Activated CD8-positive, alpha-beta memory T cell treated with anti-CD3 and anti-CD28 coated beads, Interleukin-2, amount 10 ng/mL, durations not matched to agents 7 days and 5 days (primary cell): ENCODE results near the gene SGPL1. TPM values are rescaled to one million over a fixed set of nuclear protein-coding genes. Genes with fewer than 3 reads are reported as not detected.
"Not testable (repeated sequence)": the region's sequence is repeated elsewhere in the genome, so short reads cannot be mapped to it uniquely, and the experiment has no call there.

Source experiments
- ATAC-seq: fragments of 150-1000 bp; cut with Tn5 transposase; one replicate; pipeline ENCODE4 v1.10.0; 2021; ENCODE audit warnings: moderate library complexity
- CTCF ChIA-PET: fragments of 350-600 bp; sonication (Branson Sonifier 250); formaldehyde crosslinking; loops from one replicate; lab custom pipeline; 2021; ENCODE audit warnings: antibody characterized with exemption; lab: Charles Lee
- DNase-seq: peaks from one replicate; pipeline ENCODE4 v3.0.0-alpha.2; 2020
- H3K27ac Mint-ChIP-seq: one replicate; pipeline ENCODE4 v1.8.0; 2021; ENCODE audit warnings: mild to moderate bottlenecking, mixed read lengths
- H3K27me3 Mint-ChIP-seq: one replicate; pipeline ENCODE4 v1.8.0; 2021; ENCODE audit warnings: mixed read lengths
- H3K36me3 Mint-ChIP-seq: one replicate; pipeline ENCODE4 v1.8.0; 2021; ENCODE audit warnings: mild to moderate bottlenecking, mixed read lengths
- H3K4me1 Mint-ChIP-seq: one replicate; pipeline ENCODE4 v1.8.0; 2021; ENCODE audit warnings: mixed read lengths
- H3K4me3 Mint-ChIP-seq: one replicate; pipeline ENCODE4 v1.8.0; 2021; ENCODE audit warnings: mild to moderate bottlenecking, moderate library complexity, mixed read lengths
- H3K9me3 Mint-ChIP-seq: one replicate; pipeline ENCODE4 v1.8.0; 2022; ENCODE audit warnings: low read depth, mixed read lengths
- total RNA-seq, 2 experiments: library from RNA; stranded (reverse); gene quantifications; one replicate each; pipeline ENCODE4 v1.2.3, GENCODE V29; 2021

SGPL1 gene
- 10 to 100 TPM; 22.5 to 29.3 TPM for total RNA-seq

- H3K27me3 Mint-ChIP-seq: no peaks in the 10 kb centered on the region
- CTCF ChIA-PET: interaction anchor here (0.7 to 3.8 kb wide), 17 partner anchors 9 to 411 kb away, joined by 3 to 33 read pairs (median 4); no protein-coding TSS in a partner anchor
- H3K4me3 Mint-ChIP-seq: peak within 1 kb of the TSS; percentile 80
- H3K36me3 Mint-ChIP-seq: peaks cover 9% of the 10 kb centered on the region
- peak within 1 kb of the TSS; percentile 67 for H3K27ac Mint-ChIP-seq
- H3K9me3 Mint-ChIP-seq: no peaks in the 10 kb centered on the region
- ATAC-seq (peak; percentile 95), DNase-seq (peak; percentile 87)
- peaks cover 21% of the 10 kb centered on the region for H3K4me1 Mint-ChIP-seq
Observed at GRCh38 chr10:70815504-70816219, at the start of gene SGPL1. SGPL1 (plus strand) TSS chr10:70815948; CDS start chr10:70816854, 906 bp downstream.

GRCh38 chr10:70768026-70768685 is 47.6 kb upstream of the SGPL1 start:
- DNase-seq, ATAC-seq, H3K27ac Mint-ChIP-seq, H3K4me3 Mint-ChIP-seq, H3K27me3 Mint-ChIP-seq, H3K4me1 Mint-ChIP-seq, H3K36me3 Mint-ChIP-seq, H3K9me3 Mint-ChIP-seq: not testable (repeated sequence)
- CTCF ChIA-PET: interaction anchor here (0.7 to 1.9 kb wide), 2 partner anchors 9 to 373 kb away, joined by 3 to 8 read pairs; no protein-coding TSS in a partner anchor

GRCh38 chr10:70769121-70769520 is 46.6 kb upstream of the SGPL1 start:
- CTCF ChIA-PET: interaction anchor here (1.9 kb wide), 1 partner anchor 10 kb away, joined by 8 read pairs; no protein-coding TSS in a partner anchor
- ATAC-seq (no peak), DNase-seq (no peak)
- Mint-ChIP-seq H3K36me3 (peaks cover 3% of the 10 kb centered on the region), H3K27ac (no peak overlapping the region), H3K9me3 (peaks cover 7% of the 10 kb centered on the region), H3K4me1 (no peaks in the 10 kb centered on the region), H3K27me3 (peaks cover 10% of the 10 kb centered on the region), H3K4me3 (no peak overlapping the region)

- CTCF ChIA-PET: no interaction called here
- H3K36me3 Mint-ChIP-seq: peaks cover 3% of the 10 kb centered on the region
Observed at GRCh38 chr10:70770001-70770400, 45.7 kb upstream of the SGPL1 start.

GRCh38 chr10:70770516-70770915 is 45.2 kb upstream of the SGPL1 start:
- not testable (repeated sequence) for H3K36me3 Mint-ChIP-seq, ATAC-seq, H3K9me3 Mint-ChIP-seq, H3K4me3 Mint-ChIP-seq, DNase-seq, H3K4me1 Mint-ChIP-seq, H3K27ac Mint-ChIP-seq, H3K27me3 Mint-ChIP-seq
- CTCF ChIA-PET: interaction anchor here (1.4 kb wide), 1 partner anchor 12 kb away, joined by 7 read pairs; no protein-coding TSS in a partner anchor

More at GRCh38 chr10:70770001-70770400, 45.7 kb upstream of the SGPL1 start:
- no peaks in the 10 kb centered on the region for H3K4me1 Mint-ChIP-seq
- ATAC-seq (no peak), DNase-seq (no peak)
- peaks cover 10% of the 10 kb centered on the region for H3K27me3 Mint-ChIP-seq
- no peak overlapping the region for H3K4me3 Mint-ChIP-seq
- peaks cover 7% of the 10 kb centered on the region for H3K9me3 Mint-ChIP-seq
- no peak overlapping the region for H3K27ac Mint-ChIP-seq

GRCh38 chr10:70771311-70772194 is 44.2 kb upstream of the SGPL1 start:
- no peak for ATAC-seq
- H3K27me3 Mint-ChIP-seq: peaks cover 8% of the 10 kb centered on the region
- H3K4me1 Mint-ChIP-seq: no peaks in the 10 kb centered on the region
- peaks cover 2% of the 10 kb centered on the region for H3K36me3 Mint-ChIP-seq
- DNase-seq: peak; percentile 25
- H3K9me3 Mint-ChIP-seq: peaks cover 4% of the 10 kb centered on the region
- H3K4me3 Mint-ChIP-seq: no peak overlapping the region
- no peak overlapping the region for H3K27ac Mint-ChIP-seq
- CTCF ChIA-PET: interaction anchor here (1.4 kb wide), 1 partner anchor 13 kb away, joined by 7 read pairs; no protein-coding TSS in a partner anchor

GRCh38 chr10:70772627-70773026 is 43.1 kb upstream of the SGPL1 start:
- no peaks in the 10 kb centered on the region for H3K9me3 Mint-ChIP-seq
- ATAC-seq (no peak), DNase-seq (peak; percentile 30)
- H3K27me3 Mint-ChIP-seq: peaks cover 4% of the 10 kb centered on the region
- H3K27ac Mint-ChIP-seq: no peak overlapping the region
- H3K36me3 Mint-ChIP-seq: no peaks in the 10 kb centered on the region
- CTCF ChIA-PET: no interaction called here
- H3K4me1 Mint-ChIP-seq: no peaks in the 10 kb centered on the region
- no peak overlapping the region for H3K4me3 Mint-ChIP-seq

- Mint-ChIP-seq H3K4me1 (no peaks in the 10 kb centered on the region), H3K27me3 (no peaks in the 10 kb centered on the region), H3K27ac (no peak overlapping the region), H3K36me3 (no peaks in the 10 kb centered on the region), H3K4me3 (no peak overlapping the region), H3K9me3 (no peaks in the 10 kb centered on the region)
- DNase-seq (no peak), ATAC-seq (no peak)
- CTCF ChIA-PET: interaction anchor here (1.1 kb wide), 1 partner anchor 14 kb away, joined by 5 read pairs; no protein-coding TSS in a partner anchor
Observed at GRCh38 chr10:70773461-70773860, 42.3 kb upstream of the SGPL1 start.

- DNase-seq (peak; percentile 37), ATAC-seq (no peak)
- H3K36me3 Mint-ChIP-seq: no peaks in the 10 kb centered on the region
- H3K4me3 Mint-ChIP-seq: no peak overlapping the region
- H3K27ac Mint-ChIP-seq: no peak overlapping the region
- no peaks in the 10 kb centered on the region for H3K27me3 Mint-ChIP-seq
- no peaks in the 10 kb centered on the region for H3K9me3 Mint-ChIP-seq
- H3K4me1 Mint-ChIP-seq: no peaks in the 10 kb centered on the region
- CTCF ChIA-PET: interaction anchor here (1.1 kb wide), 1 partner anchor 15 kb away, joined by 5 read pairs; no protein-coding TSS in a partner anchor
Observed at GRCh38 chr10:70773965-70774809, 41.6 kb upstream of the SGPL1 start.

- peak; percentile 31 for DNase-seq
- Mint-ChIP-seq H3K4me3 (no peak overlapping the region), H3K27me3 (no peaks in the 10 kb centered on the region), H3K9me3 (no peaks in the 10 kb centered on the region), H3K27ac (no peak overlapping the region), H3K4me1 (no peaks in the 10 kb centered on the region), H3K36me3 (no peaks in the 10 kb centered on the region)
- no peak for ATAC-seq
- CTCF ChIA-PET: interaction anchor here (1.5 kb wide), 1 partner anchor 16 kb away, joined by 6 read pairs; no protein-coding TSS in a partner anchor
Observed at GRCh38 chr10:70774810-70775678, 40.7 kb upstream of the SGPL1 start.

- CTCF ChIA-PET: interaction anchor here (1.5 kb wide), 1 partner anchor 17 kb away, joined by 6 read pairs; no protein-coding TSS in a partner anchor
- Mint-ChIP-seq H3K9me3 (no peaks in the 10 kb centered on the region), H3K4me1 (no peaks in the 10 kb centered on the region), H3K27ac (no peak overlapping the region), H3K4me3 (no peak overlapping the region), H3K36me3 (no peaks in the 10 kb centered on the region), H3K27me3 (no peaks in the 10 kb centered on the region)
- DNase-seq: peak; percentile 27
- no peak for ATAC-seq
Observed at GRCh38 chr10:70775679-70776454, 39.9 kb upstream of the SGPL1 start.
